GM12878 (cell line): Measurements from ENCODE around the gene DCAF7. TPM values are rescaled to one million over a fixed set of nuclear protein-coding genes. Genes with fewer than 3 reads are reported as not detected.

Experiments
- ATAC-seq: fragments of 200-7000 bp; cut with Tn5 transposase; 3 replicates; pipeline ENCODE4 v1.9.1; 2020; ENCODE audit warnings: mild to moderate bottlenecking, moderate library complexity
- BruUV-seq: library from RNA; stranded (reverse); fragments of 400-500 nt; replicated peaks from 2 replicates; lab custom pipeline; 2021; lab: Mats Ljungman, UMichigan
- CTCF ChIA-PET: fragments of 300-600 bp; sonication (Branson Sonifier 250); formaldehyde crosslinking; extraction: SDS; loops from one replicate; lab custom pipeline; 2021; ENCODE audit warnings: inconsistent platforms; lab: Yijun Ruan, JAX
- POLR2A ChIA-PET: fragments of 350-600 bp; formaldehyde crosslinking; extraction: SDS; loops from one replicate; lab custom pipeline; 2021; ENCODE audit warnings: inconsistent platforms; lab: Charles Lee
- RAD21 ChIA-PET: fragments of 300-600 bp; sonication (Branson Sonifier 250); formaldehyde crosslinking; loops from one replicate; lab custom pipeline; 2023; ENCODE audit warnings: antibody characterized with exemption; ENCODE audit not compliant: unreplicated experiment; lab: Charles Lee
- SMC1A ChIA-PET: fragments of 300-600 bp; sonication (Branson Sonifier 250); formaldehyde crosslinking; loops from one replicate; lab custom pipeline; 2023; ENCODE audit not compliant: unreplicated experiment, uncharacterized antibody; lab: Charles Lee
- DNase-seq: peaks from one replicate; pipeline ENCODE4 v3.0.0-alpha.2; 2011; ENCODE audit warnings: low read depth, low spot score
- FAIRE-seq: peaks from 3 replicates; lab custom pipeline; 2011; peaks lifted over from hg19 to GRCh38; lab: Jason Lieb, UNC
- H2AFZ ChIP-seq: 2 replicates; pipeline ENCODE4 v1.6.0; 2011; ENCODE audit warnings: low read depth, low read length, control low read depth; ENCODE audit not compliant: control insufficient read depth
- H3K27ac ChIP-seq: 2 replicates; pipeline ENCODE4 v1.5.1; 2011; ENCODE audit warnings: control low read depth; ENCODE audit not compliant: control insufficient read depth, insufficient read depth
- H3K27me3 ChIP-seq, 2 experiments: replicated peaks in 1 of 2; 2 replicates each; pipeline versions ENCODE4 v1.6.0 to v1.6.1; 2011; ENCODE audit warnings: low read length in 1 of 2; ENCODE audit not compliant: control insufficient read depth in 2 of 2, insufficient read depth in 2 of 2
- H3K36me3 ChIP-seq, 2 experiments: 2 replicates each; pipeline ENCODE4 v1.5.1; 2011; ENCODE audit warnings: low read length in 1 of 2; ENCODE audit not compliant: control insufficient read depth in 2 of 2, insufficient read depth in 2 of 2
- H3K4me1 ChIP-seq: 2 replicates; pipeline ENCODE4 v1.6.1; 2011; ENCODE audit warnings: mild to moderate bottlenecking, low read length, moderate library complexity, mixed read lengths; ENCODE audit not compliant: control insufficient read depth, insufficient read depth
- H3K4me2 ChIP-seq: 2 replicates; pipeline ENCODE4 v1.6.0; 2011; ENCODE audit warnings: control low read depth; ENCODE audit not compliant: control insufficient read depth, insufficient read depth
- H3K4me3 ChIP-seq: fragments of 200-600 bp; sonication (generic); 2 replicates; pipeline ENCODE4 v1.5.1; 2016
- H3K79me2 ChIP-seq: 2 replicates; pipeline ENCODE4 v1.6.0; 2011; ENCODE audit warnings: low read length; ENCODE audit not compliant: control insufficient read depth, insufficient read depth
- H3K9ac ChIP-seq: 2 replicates; pipeline ENCODE4 v1.8.0; 2011; ENCODE audit warnings: low read length, control low read depth, mixed read lengths; ENCODE audit not compliant: control insufficient read depth, insufficient read depth
- H3K9me3 ChIP-seq: replicated peaks from 3 replicates; pipeline ENCODE4 v1.5.1; 2011; ENCODE audit warnings: mild to moderate bottlenecking, low read length; ENCODE audit not compliant: control insufficient read depth, insufficient read depth
- H4K20me1 ChIP-seq: 2 replicates; pipeline ENCODE4 v1.6.0; 2011; ENCODE audit not compliant: control insufficient read depth, insufficient read depth
- CREM ChIP-seq: IDR thresholded peaks from 2 replicates; pipeline ENCODE4 v1.6.1; 2014; ENCODE audit warnings: antibody characterized with exemption, low read depth
- EGR1 ChIP-seq, 2 experiments: IDR thresholded peaks; 1 replicate in 1 of 2; 2 replicates in 1 of 2; pipeline ENCODE4 v1.6.1; 2011 to 2012; ENCODE audit warnings: low read depth in 2 of 2, low read length in 2 of 2, borderline replicate concordance in 1 of 2, mild to moderate bottlenecking in 1 of 2, moderate library complexity in 1 of 2
- EZH2 ChIP-seq: IDR thresholded peaks from 2 replicates; pipeline ENCODE4 v1.6.1; 2012; ENCODE audit warnings: low read depth, mild to moderate bottlenecking, control low read depth, inconsistent platforms, low read length, borderline replicate concordance; ENCODE audit not compliant: control insufficient read depth
- FOXK2 ChIP-seq: fragments of 450-650 bp; IDR thresholded peaks from 2 replicates; pipeline ENCODE4 v1.6.1; 2017; ENCODE audit warnings: mild to moderate bottlenecking, moderate library complexity
- JUNB ChIP-seq: IDR thresholded peaks from 2 replicates; pipeline ENCODE4 v1.6.1; 2016; ENCODE audit warnings: antibody characterized with exemption, mild to moderate bottlenecking
- MAX ChIP-seq: IDR thresholded peaks from 2 replicates; pipeline ENCODE4 v1.6.1; 2012; ENCODE audit warnings: low read depth, low read length, improper control_type of control experiment
- SMAD5 ChIP-seq: IDR thresholded peaks from 2 replicates; pipeline ENCODE4 v1.6.1; 2016; ENCODE audit warnings: antibody characterized with exemption, low read depth
- SREBF2 ChIP-seq: IDR thresholded peaks from 2 replicates; pipeline ENCODE4 v1.6.1; 2012; ENCODE audit warnings: mild to moderate bottlenecking, low read length
- TCF12 ChIP-seq: IDR thresholded peaks from 2 replicates; pipeline ENCODE4 v1.6.1; 2011; ENCODE audit warnings: low read depth, mild to moderate bottlenecking, low read length
- WRNIP1 ChIP-seq: IDR thresholded peaks from 2 replicates; pipeline ENCODE4 v1.6.1; 2011; ENCODE audit warnings: low read depth, low read length, improper control_type of control experiment, borderline replicate concordance
- ZNF274 ChIP-seq: IDR thresholded peaks from one replicate; pipeline ENCODE4 v1.8.0; 2011; ENCODE audit not compliant: insufficient read length, insufficient read depth
- ZNF384 ChIP-seq: IDR thresholded peaks from 2 replicates; pipeline ENCODE4 v1.6.1; 2012; ENCODE audit warnings: low read depth, mild to moderate bottlenecking, low read length, improper control_type of control experiment, borderline replicate concordance
- ZNF592 ChIP-seq: fragments of 450-650 bp; IDR thresholded peaks from 2 replicates; pipeline ENCODE4 v1.6.1; 2017; ENCODE audit warnings: mild to moderate bottlenecking, moderate library complexity
- WGBS: methylation state at CpG from one replicate; pipeline ENCODE4 v1.1.6; 2016; ENCODE audit warnings: low lambda C conversion rate; ENCODE audit not compliant: insufficient replicate concordance, insufficient coverage; ENCODE audit errors: missing lambda C conversion rate; 5-methylcytosine and 5-hydroxymethylcytosine counted together
- in situ Hi-C: fragments of 300-500 bp; cut with MboI; formaldehyde crosslinking; loops from 9 replicates; pipeline ENCODE4 v1.14.3; 2018; ENCODE audit warnings: mixed read lengths
- intact Hi-C: fragments of 100-400 bp; cut with micrococcal nuclease; formaldehyde crosslinking; loops from one replicate; pipeline ENCODE4 v1.14.2; 2022; ENCODE audit not compliant: unreplicated experiment
- polyA plus RNA-seq, 11 experiments: library from polyadenylated mRNA; depleted of rRNA in 4 of 11; unstranded in 6 of 11; stranded (reverse) in 5 of 11; fragments of >200 nt; fragmentation: Nextera tagmentation in 4 of 11; fragmentation: Illumina TruSeq in 1 of 11; extraction: Ambion mirVana in 4 of 11; extraction: Trizol in 1 of 11; gene quantifications; 1 replicate in 1 of 11; 2 replicates in 10 of 11; pipeline versions ENCODE4 v1.2.1 to v1.2.3, GENCODE V29; 2011 to 2016; ENCODE audit warnings: inconsistent platforms in 2 of 11, missing spikeins in 2 of 11, low read depth in 1 of 11
- total RNA-seq, 4 experiments: library from RNA; depleted of rRNA in 3 of 4; stranded (reverse); fragments of >200 nt in 3 of 4; fragmentation: Illumina TruSeq in 1 of 4; extraction: Trizol in 1 of 4; gene quantifications; 2 replicates each; pipeline versions ENCODE4 v1.2.1 to v1.2.3, GENCODE V29; 2013 to 2021

Gene DCAF7
- total and polyA plus RNA-seq, 10 of the 15 experiments (the other 5 are each of a cell fraction or from before 2014, with no cell fraction given), result 27.0 to 103 (median 54.5) TPM

GRCh38 chr17:63635290-63635689 lies 85.0 kb downstream of the DCAF7 start:
- WGBS, result 97% methylated on average over 2 of the region's 2 CpGs

GRCh38 chr17:63635787-63636186 lies 85.5 kb downstream of the DCAF7 start:
- WGBS, result 90% methylated on average over 2 of the region's 2 CpGs
- peaks cover 6 to 14% of the 10 kb centered on the region in 2 experiments for H3K36me3 ChIP-seq
- CTCF ChIA-PET, result interaction anchor here (1.1 to 1.5 kb wide), 3 partner anchors 23 to 53 kb away, joined by 3 to 5 read pairs (median 4); no protein-coding TSS in a partner anchor
- TF ChIP-seq FOXK2 (no peak), WRNIP1 (no peak), ZNF384 (no peak), SREBF2 (no peak), CREM (no peak), ZNF592 (no peak), JUNB (no peak), TCF12 (no peak), SMAD5 (no peak), MAX (no peak), ZNF274 (no peak)

More at GRCh38 chr17:63635290-63635689, 85.0 kb downstream of the DCAF7 start:
- Histone ChIP-seq H3K9ac (no peak overlapping the region), H3K4me3 (no peak overlapping the region)
- no peak for TF ChIP-seq EZH2
- no peak for TF ChIP-seq EGR1 (IDR thresholded peaks at IDR 0.05; ENCODE audit: borderline replicate concordance in 1 of 2, low read depth in 2 of 2, low read length in 2 of 2)
- TF ChIP-seq, all 136 proteins: peak for 0
- no TSS peak for BruUV-seq
- H3K4me2 ChIP-seq, result no peak overlapping the region
- H3K27ac ChIP-seq, result no peak overlapping the region
- RAD21 ChIA-PET, result interaction anchor here (1.0 to 2.1 kb wide), 3 partner anchors 11 to 75 kb away, joined by 3 to 4 read pairs (median 3); no protein-coding TSS in a partner anchor
- in situ Hi-C loops, result no loop called here
- H3K36me3 ChIP-seq, result peaks cover 6 to 14% of the 10 kb centered on the region in 2 experiments
- no peaks in the 10 kb centered on the region for H3K4me1 ChIP-seq
- H2AFZ ChIP-seq, result no peak overlapping the region
- SMC1A ChIA-PET, result interaction anchor here (0.9 to 1.6 kb wide), 6 partner anchors 9 to 42 kb away, joined by 3 to 5 read pairs (median 4); no protein-coding TSS in a partner anchor
- no peak for FAIRE-seq
- no peak for DNase-seq
- no peaks in the 10 kb centered on the region for H4K20me1 ChIP-seq
- no peaks in the 10 kb centered on the region; the same call in none of the 2 replicates for H3K79me2 ChIP-seq
- no peaks in the 10 kb centered on the region for H3K27me3 ChIP-seq
- intact Hi-C loops, result no loop called here
- POLR2A ChIA-PET, result interaction anchor here (1.1 kb wide), 1 partner anchor 60 kb away, joined by 6 read pairs; no protein-coding TSS in a partner anchor
- no peaks in the 10 kb centered on the region for H3K9me3 ChIP-seq
- CTCF ChIA-PET, result interaction anchor here (1.1 to 1.5 kb wide), 2 partner anchors 22 to 53 kb away, joined by 3 to 4 read pairs; no protein-coding TSS in a partner anchor
- ATAC-seq, result no peak

More at GRCh38 chr17:63635787-63636186, 85.5 kb downstream of the DCAF7 start:
- POLR2A ChIA-PET, result interaction anchor here (1.2 to 1.3 kb wide), 2 partner anchors 8 to 11 kb away, joined by 3 to 4 read pairs; no protein-coding TSS in a partner anchor
- in situ Hi-C loops (no loop called here), intact Hi-C loops (no loop called here)
- BruUV-seq, result TSS peak; percentile 11
- H3K27ac ChIP-seq, result no peak overlapping the region
- no peaks in the 10 kb centered on the region; the same call in none of the 2 replicates for H3K79me2 ChIP-seq
- no peak for ATAC-seq
- H3K9me3 ChIP-seq, result no peaks in the 10 kb centered on the region
- no peak for DNase-seq
- H3K4me1 ChIP-seq, result no peaks in the 10 kb centered on the region
- SMC1A ChIA-PET, result interaction anchor here (0.9 to 1.6 kb wide), 7 partner anchors 10 to 41 kb away, joined by 3 to 5 read pairs (median 3); no protein-coding TSS in a partner anchor
- H2AFZ ChIP-seq, result no peak overlapping the region
- no peak overlapping the region for H3K9ac ChIP-seq
- H3K27me3 ChIP-seq, result no peaks in the 10 kb centered on the region
- no peaks in the 10 kb centered on the region for H4K20me1 ChIP-seq
- FAIRE-seq, result no peak
- H3K4me2 ChIP-seq, result no peak overlapping the region
- no peak overlapping the region for H3K4me3 ChIP-seq
- RAD21 ChIA-PET, result interaction anchor here (1.7 to 2.1 kb wide), 2 partner anchors 10 to 34 kb away, joined by 3 to 4 read pairs; no protein-coding TSS in a partner anchor
